Lower leg skin (tissue), 4 donors: ENCODE measurements around the gene ADM5. TPM values are rescaled to one million over a fixed set of nuclear protein-coding genes. Genes with fewer than 3 reads are reported as not detected.
A peak's percentile ranks its signal among the peaks of the same experiment; 100 is the strongest.

ENCODE experiments used
- DNase-seq, 2 donors: peaks; one replicate each; pipeline ENCODE4 v3.0.0-alpha.2; 2019; ENCODE audit warnings: low spot score in 2 of 2
- H3K4me3 ChIP-seq: fragments of 200-600 bp; sonication (generic); 2 replicates; pipeline ENCODE4 v1.5.1; 2017; ENCODE audit warnings: mild to moderate bottlenecking, low read depth; ENCODE audit not compliant: poor library complexity, severe bottlenecking
- CTCF ChIP-seq, 3 donors: fragments of 450-650 bp; IDR thresholded peaks; one replicate each; pipeline ENCODE4 v1.5.1; 2016; ENCODE audit warnings: antibody characterized with exemption in 3 of 3, mild to moderate bottlenecking in 3 of 3, moderate library complexity in 2 of 3
- POLR2A ChIP-seq, 2 donors: fragments of 450-650 bp; IDR thresholded peaks; one replicate each; pipeline ENCODE4 v1.6.1; 2016 to 2017; ENCODE audit warnings: antibody characterized with exemption in 2 of 2, mild to moderate bottlenecking in 1 of 2, moderate library complexity in 1 of 2
- WGBS, 2 donors: methylation state at CpG; one replicate each; pipeline ENCODE4 v1.1.5; 2018; 5-methylcytosine and 5-hydroxymethylcytosine counted together
- intact Hi-C: fragments of 100-400 bp; cut with DNase I; formaldehyde crosslinking; loops from one replicate; pipeline ENCODE4 v1.15.0; 2023; ENCODE audit warnings: low total_unique reads
- total RNA-seq, 4 donors: library from RNA; depleted of rRNA; stranded (reverse); fragments of >200 nt; gene quantifications; one replicate each; pipeline ENCODE4 v1.1.0, GENCODE V29; 2016

ADM5 gene
- total RNA-seq, 4 donors from 2014 or later, result 0.49 to 3.7 (median 3.5) TPM

GRCh38 chr19:49666120-49666444, 23.3 kb upstream of the ADM5 start:
- no peak for DNase-seq
- TF ChIP-seq POLR2A (IDR thresholded peaks at IDR 0.05), result no peak
- no peak for TF ChIP-seq CTCF (IDR thresholded peaks at IDR 0.05)
- intact Hi-C loops, result loop anchor here (10.0 kb wide), 1 partner anchor 91 kb away; no protein-coding TSS in a partner anchor
- H3K4me3 ChIP-seq, result peak overlapping the region; percentile 28
- WGBS, 2 donors, result 0 to 1% methylated on average over 9 of the region's 9 CpGs

- no peak for DNase-seq
- TF ChIP-seq CTCF (IDR thresholded peaks at IDR 0.05), result no peak
- TF ChIP-seq POLR2A (IDR thresholded peaks at IDR 0.05), result no peak
- WGBS, 2 donors, result 86 to 95% methylated on average over 2 of the region's 2 CpGs
- no peak overlapping the region for H3K4me3 ChIP-seq
- intact Hi-C loops, result loop anchor here (10.0 kb wide), 1 partner anchor 93 kb away; no protein-coding TSS in a partner anchor
Measured at GRCh38 chr19:49667473-49667872, 21.9 kb upstream of the ADM5 start.

GRCh38 chr19:49669516-49669915, 19.9 kb upstream of the ADM5 start:
- no peak overlapping the region for H3K4me3 ChIP-seq
- 86 to 92% methylated on average over 3 of the region's 3 CpGs for WGBS, 2 donors
- no peak for TF ChIP-seq POLR2A (IDR thresholded peaks at IDR 0.05)
- TF ChIP-seq CTCF (IDR thresholded peaks at IDR 0.05), result no peak
- intact Hi-C loops, result loop anchor here (10.0 kb wide), 1 partner anchor 95 kb away; no protein-coding TSS in a partner anchor
- DNase-seq, result no peak

- TF ChIP-seq CTCF (IDR thresholded peaks at IDR 0.05) (peak in 1 of 3 donors; percentile 75), POLR2A (IDR thresholded peaks at IDR 0.05) (no peak)
- WGBS, 2 donors, result 25 to 35% methylated on average over 28 of the region's 28 CpGs
- no peak overlapping the region for H3K4me3 ChIP-seq
- peak in 1 of 2 donors; percentile 95 for DNase-seq
- intact Hi-C loops, result no loop called here
Measured at GRCh38 chr19:49672131-49672919, 17.1 kb upstream of the ADM5 start.

GRCh38 chr19:49676136-49676783, 13.1 kb upstream of the ADM5 start:
- TF ChIP-seq POLR2A (IDR thresholded peaks at IDR 0.05), result no peak
- peak in 1 of 3 donors; percentile 8 for TF ChIP-seq CTCF (IDR thresholded peaks at IDR 0.05)
- intact Hi-C loops, result no loop called here
- DNase-seq, result peak; percentile 84 to 97
- no peak overlapping the region for H3K4me3 ChIP-seq
- WGBS, 2 donors, result 2 to 4% methylated on average over 27 of the region's 27 CpGs
